GM23248 (cell line): ENCODE results near the gene TBC1D8. TPM values are rescaled to one million over a fixed set of nuclear protein-coding genes. Genes with fewer than 3 reads are reported as not detected.

ENCODE experiments used
- DNase-seq: peaks from one replicate; pipeline ENCODE4 v3.0.0-alpha.2; 2015
- H2AFZ ChIP-seq: fragments of 200-600 bp; sonication (generic); 2 replicates; pipeline ENCODE4 v1.6.1; 2016; ENCODE audit warnings: antibody characterized with exemption
- H3F3A ChIP-seq: fragments of 200-600 bp; sonication (generic); 2 replicates; pipeline ENCODE4 v1.6.1; 2016; ENCODE audit warnings: mild to moderate bottlenecking, antibody characterized with exemption, mixed run types; ENCODE audit not compliant: insufficient read depth
- H3K27ac ChIP-seq: fragments of 200-600 bp; sonication (generic); 2 replicates; pipeline ENCODE4 v1.5.1; 2016; ENCODE audit warnings: mild to moderate bottlenecking
- H3K27me3 ChIP-seq: fragments of 200-600 bp; sonication (generic); replicated peaks from 2 replicates; pipeline ENCODE4 v1.6.1; 2016; ENCODE audit warnings: mild to moderate bottlenecking; ENCODE audit not compliant: insufficient read depth
- H3K36me3 ChIP-seq: fragments of 200-600 bp; sonication (generic); 2 replicates; pipeline ENCODE4 v1.6.1; 2016; ENCODE audit warnings: low read depth, mild to moderate bottlenecking
- H3K4me1 ChIP-seq: fragments of 200-600 bp; sonication (generic); 2 replicates; pipeline ENCODE4 v1.6.1; 2016; ENCODE audit warnings: mild to moderate bottlenecking; ENCODE audit not compliant: insufficient read depth
- H3K4me2 ChIP-seq: fragments of 200-600 bp; sonication (generic); one replicate; pipeline ENCODE4 v1.6.1; 2016; ENCODE audit warnings: mild to moderate bottlenecking; ENCODE audit not compliant: unreplicated experiment
- H3K4me3 ChIP-seq: fragments of 200-600 bp; sonication (generic); 2 replicates; pipeline ENCODE4 v1.5.1; 2016; ENCODE audit warnings: mild to moderate bottlenecking
- H3K79me2 ChIP-seq: fragments of 200-600 bp; sonication (generic); 2 replicates; pipeline ENCODE4 v1.6.1; 2016; ENCODE audit warnings: mild to moderate bottlenecking; ENCODE audit not compliant: insufficient read depth
- H3K9ac ChIP-seq: fragments of 200-600 bp; sonication (generic); 2 replicates; pipeline ENCODE4 v1.6.1; 2016; ENCODE audit warnings: mild to moderate bottlenecking
- H3K9me2 ChIP-seq: fragments of 200-600 bp; sonication (generic); 2 replicates; pipeline ENCODE4 v1.6.1; 2016; ENCODE audit warnings: mixed run types, mild to moderate bottlenecking, moderate library complexity; ENCODE audit not compliant: insufficient read depth
- H3K9me3 ChIP-seq: fragments of 200-600 bp; sonication (generic); one replicate; pipeline ENCODE4 v1.6.1; 2017; ENCODE audit warnings: low read depth
- H4K20me1 ChIP-seq: fragments of 200-600 bp; sonication (generic); 2 replicates; pipeline ENCODE4 v1.6.0; 2016; ENCODE audit not compliant: insufficient read depth
- EZH2 ChIP-seq: fragments of 200-600 bp; sonication (generic); IDR thresholded peaks from 2 replicates; pipeline ENCODE4 v1.6.1; 2018; ENCODE audit warnings: antibody characterized with exemption, mild to moderate bottlenecking; ENCODE audit not compliant: insufficient read depth, poor library complexity, severe bottlenecking
- EZH2phosphoT487 ChIP-seq: fragments of 200-600 bp; sonication (generic); IDR thresholded peaks from 2 replicates; pipeline ENCODE4 v1.6.1; 2018; ENCODE audit warnings: antibody characterized with exemption, moderate library complexity, mild to moderate bottlenecking, low read depth; ENCODE audit not compliant: insufficient read depth
- WGBS, 2 experiments: methylation state at CpG; one replicate each; pipeline ENCODE4 v1.1.6; 2015 to 2017; ENCODE audit warnings: low lambda C conversion rate in 2 of 2, low coverage in 1 of 2; ENCODE audit errors: missing lambda C conversion rate in 2 of 2; 5-methylcytosine and 5-hydroxymethylcytosine counted together
- in situ Hi-C: fragments of 300-500 bp; cut with MboI; formaldehyde crosslinking; loops from 2 replicates; pipeline ENCODE4 v1.15.0; 2020
- polyA plus RNA-seq: library from polyadenylated mRNA; unstranded; fragments of >200 nt; fragmentation: Nextera tagmentation; extraction: Ambion mirVana; gene quantifications from 2 replicates; pipeline ENCODE4 v1.2.1, GENCODE V29; 2016
- total RNA-seq: library from RNA; depleted of rRNA; stranded (reverse); fragments of >200 nt; shearing (Covaris generic); gene quantifications from 2 replicates; pipeline ENCODE4 v1.2.3, GENCODE V29; 2014

Gene TBC1D8
- total and polyA plus RNA-seq, 2 experiments from 2014 or later: 2.5 to 2.6 TPM

- Histone ChIP-seq H3K9me3 (no peaks in the 10 kb centered on the region), H3K4me3 (no peak overlapping the region), H3K79me2 (no peaks in the 10 kb centered on the region), H3K4me2 (no peak overlapping the region), H3K9ac (no peak overlapping the region), H3K4me1 (peaks cover 8% of the 10 kb centered on the region; the same call in 1 of the 2 replicates), H3K9me2 (no peaks in the 10 kb centered on the region), H3K27ac (no peak overlapping the region), H3K27me3 (no peaks in the 10 kb centered on the region), H2AFZ (no peak overlapping the region), H3F3A (peaks cover 4% of the 10 kb centered on the region; the same call in 1 of the 2 replicates), H3K36me3 (no peaks in the 10 kb centered on the region), H4K20me1 (no peaks in the 10 kb centered on the region)
- no peak for TF ChIP-seq EZH2
- no peak for DNase-seq
- in situ Hi-C loops: loop anchor here (10.0 kb wide), 1 partner anchor 381 kb away; no protein-coding TSS in a partner anchor
- 91 to 92% methylated on average over 27 to 28 of the region's 28 CpGs for WGBS, 2 experiments
Measured at GRCh38 chr2:100995309-100996075, 155.7 kb downstream of the TBC1D8 start.

GRCh38 chr2:100993294-100993693 lies 157.9 kb downstream of the TBC1D8 start:
- 84% methylated on average over 16 to 17 of the region's 17 CpGs for WGBS, 2 experiments
- H3K9ac ChIP-seq: no peak overlapping the region
- no peaks in the 10 kb centered on the region for H4K20me1 ChIP-seq
- TF ChIP-seq EZH2phosphoT487 (no peak), EZH2 (no peak)
- no peaks in the 10 kb centered on the region for H3K9me3 ChIP-seq
- H3K27ac ChIP-seq: no peak overlapping the region
- H3K4me1 ChIP-seq: peaks cover 5% of the 10 kb centered on the region; the same call in 1 of the 2 replicates
- H3K4me3 ChIP-seq: no peak overlapping the region
- in situ Hi-C loops: loop anchor here (5.0 to 10.0 kb wide), 2 partner anchors 266 to 378 kb away; no protein-coding TSS in a partner anchor
- no peak overlapping the region for H2AFZ ChIP-seq
- peaks cover under 1% of the 10 kb centered on the region; the same call in 1 of the 2 replicates for H3F3A ChIP-seq
- H3K9me2 ChIP-seq: no peaks in the 10 kb centered on the region
- no peak overlapping the region for H3K4me2 ChIP-seq
- no peaks in the 10 kb centered on the region for H3K36me3 ChIP-seq
- H3K79me2 ChIP-seq: no peaks in the 10 kb centered on the region
- no peak for DNase-seq
- no peaks in the 10 kb centered on the region for H3K27me3 ChIP-seq

- Histone ChIP-seq H3K4me3 (no peak overlapping the region), H4K20me1 (no peaks in the 10 kb centered on the region), H3K79me2 (no peaks in the 10 kb centered on the region), H3K9me3 (no peaks in the 10 kb centered on the region), H3K27ac (no peak overlapping the region), H3K9me2 (no peaks in the 10 kb centered on the region), H3K9ac (no peak overlapping the region), H3K27me3 (no peaks in the 10 kb centered on the region), H3K4me2 (no peak overlapping the region), H3K4me1 (no peaks in the 10 kb centered on the region), H2AFZ (no peak overlapping the region), H3K36me3 (no peaks in the 10 kb centered on the region), H3F3A (no peaks in the 10 kb centered on the region)
- no peak for DNase-seq
- WGBS, 2 experiments: 72 to 81% methylated on average over 6 of the region's 6 CpGs
- TF ChIP-seq EZH2phosphoT487: no peak
- TF ChIP-seq EZH2: no peak
- in situ Hi-C loops: loop anchor here (5.0 to 10.0 kb wide), 2 partner anchors 265 to 377 kb away; no protein-coding TSS in a partner anchor
Measured at GRCh38 chr2:100992262-100992661, 158.9 kb downstream of the TBC1D8 start.

GRCh38 chr2:100991404-100991773 lies 159.8 kb downstream of the TBC1D8 start:
- WGBS, 2 experiments: 94 to 98% methylated on average over 5 of the region's 5 CpGs
- Histone ChIP-seq H3K36me3 (no peaks in the 10 kb centered on the region), H3K79me2 (no peaks in the 10 kb centered on the region), H3K9ac (no peak overlapping the region), H3K4me2 (no peak overlapping the region), H3K27me3 (no peaks in the 10 kb centered on the region), H3K4me3 (no peak overlapping the region), H3K4me1 (no peaks in the 10 kb centered on the region), H2AFZ (no peak overlapping the region), H4K20me1 (no peaks in the 10 kb centered on the region), H3K9me2 (no peaks in the 10 kb centered on the region), H3F3A (no peaks in the 10 kb centered on the region), H3K9me3 (no peaks in the 10 kb centered on the region), H3K27ac (no peak overlapping the region)
- TF ChIP-seq EZH2 (no peak), EZH2phosphoT487 (no peak)
- DNase-seq: no peak
- in situ Hi-C loops: loop anchor here (5.0 to 10.0 kb wide), 2 partner anchors 264 to 377 kb away; no protein-coding TSS in a partner anchor
